ENCODE data around the gene KMT5B. TPM values are rescaled to one million over a fixed set of nuclear protein-coding genes. Genes with fewer than 3 reads are reported as not detected.
"Not testable (repeated sequence)": the region's sequence is repeated elsewhere in the genome, so short reads cannot be mapped to it uniquely, and the experiment has no call there.

KMT5B gene
- total RNA-seq, 2 donors from 2014 or later: 20.7 to 29.8 TPM

- no peak for TF ChIP-seq CTCF (IDR thresholded peaks at IDR 0.05)
- Histone ChIP-seq H3K9me3 (no peaks in the 10 kb centered on the region), H3K27ac (no peak overlapping the region), H3K4me1 (ENCODE audit: control insufficient read depth in 1 of 2, low read depth in 2 of 2) (peaks cover 3 to 6% of the 10 kb centered on the region in 2 donors), H3K4me3 (no peak overlapping the region), H3K27me3 (replicated peaks; ENCODE audit: insufficient read depth) (no peaks in the 10 kb centered on the region), H3K36me3 (no peaks in the 10 kb centered on the region)
- DNase-seq (ENCODE audit: low spot score) (no peak), ATAC-seq (ENCODE audit: insufficient number of reproducible peaks, low FRiP score, low read depth) (no peak)
These were observed 41.3 kb upstream of the KMT5B start for GRCh38 chr11:68254421-68254820.

GRCh38 chr11:68251765-68252164 is 38.7 kb upstream of the KMT5B start:
- Histone ChIP-seq H3K4me1 (ENCODE audit: control insufficient read depth in 1 of 2, low read depth in 2 of 2) (no peaks in the 10 kb centered on the region), H3K4me3 (no peak overlapping the region), H3K36me3 (no peaks in the 10 kb centered on the region), H3K9me3 (no peaks in the 10 kb centered on the region), H3K27me3 (replicated peaks; ENCODE audit: insufficient read depth) (no peaks in the 10 kb centered on the region), H3K27ac (no peak overlapping the region)
- no peak for ATAC-seq (ENCODE audit: insufficient number of reproducible peaks, low FRiP score, low read depth)
- no peak for DNase-seq (ENCODE audit: low spot score)
- TF ChIP-seq CTCF (IDR thresholded peaks at IDR 0.05): no peak

- H3K4me1 ChIP-seq (ENCODE audit: control insufficient read depth in 1 of 2, low read depth in 2 of 2); H3K36me3 ChIP-seq; ATAC-seq (ENCODE audit: insufficient number of reproducible peaks, low FRiP score, low read depth); H3K9me3 ChIP-seq; H3K27me3 ChIP-seq (replicated peaks; ENCODE audit: insufficient read depth); H3K4me3 ChIP-seq; H3K27ac ChIP-seq; DNase-seq (ENCODE audit: low spot score): not testable (repeated sequence)
These were observed 31.8 kb upstream of the KMT5B start for GRCh38 chr11:68244912-68245311.

GRCh38 chr11:68243847-68244246 is 30.8 kb upstream of the KMT5B start:
- H3K9me3 ChIP-seq; H3K36me3 ChIP-seq; DNase-seq (ENCODE audit: low spot score); H3K4me1 ChIP-seq (ENCODE audit: control insufficient read depth in 1 of 2, low read depth in 2 of 2); H3K27ac ChIP-seq; H3K27me3 ChIP-seq (replicated peaks; ENCODE audit: insufficient read depth); H3K4me3 ChIP-seq; ATAC-seq (ENCODE audit: insufficient number of reproducible peaks, low FRiP score, low read depth): not testable (repeated sequence)

GRCh38 chr11:68242616-68243015 is 29.5 kb upstream of the KMT5B start:
- no peak for ATAC-seq (ENCODE audit: insufficient number of reproducible peaks, low FRiP score, low read depth)
- Histone ChIP-seq H3K27me3 (replicated peaks; ENCODE audit: insufficient read depth) (no peaks in the 10 kb centered on the region), H3K27ac (no peak overlapping the region), H3K4me1 (ENCODE audit: control insufficient read depth in 1 of 2, low read depth in 2 of 2) (no peaks in the 10 kb centered on the region), H3K4me3 (no peak overlapping the region), H3K36me3 (no peaks in the 10 kb centered on the region), H3K9me3 (no peaks in the 10 kb centered on the region)
- DNase-seq (ENCODE audit: low spot score): no peak
- no peak for TF ChIP-seq CTCF (IDR thresholded peaks at IDR 0.05)

- Histone ChIP-seq H3K4me1 (ENCODE audit: control insufficient read depth in 1 of 2, low read depth in 2 of 2) (no peaks in the 10 kb centered on the region), H3K9me3 (peaks cover 4% of the 10 kb centered on the region), H3K36me3 (no peaks in the 10 kb centered on the region), H3K4me3 (no peak overlapping the region), H3K27ac (no peak overlapping the region), H3K27me3 (replicated peaks; ENCODE audit: insufficient read depth) (no peaks in the 10 kb centered on the region)
- no peak for TF ChIP-seq CTCF (IDR thresholded peaks at IDR 0.05)
- ATAC-seq (ENCODE audit: insufficient number of reproducible peaks, low FRiP score, low read depth): no peak
- DNase-seq (ENCODE audit: low spot score): no peak
These were observed 18.5 kb upstream of the KMT5B start for GRCh38 chr11:68231621-68232020.

All from thoracic aorta (tissue), 2 donors.